CD14-positive monocyte (primary cell): ENCODE measurements around the gene LUC7L. TPM values are rescaled to one million over a fixed set of nuclear protein-coding genes. Genes with fewer than 3 reads are reported as not detected.

Experiments
- DNase-seq, 3 donors: peaks; one replicate each; pipeline ENCODE4 v3.0.0-alpha.2; 2011 to 2022
- H2AFZ ChIP-seq: 2 replicates; pipeline ENCODE4 v1.6.0; 2012; ENCODE audit warnings: mild to moderate bottlenecking, low read depth, low read length, inconsistent platforms; ENCODE audit not compliant: insufficient read depth, poor library complexity, severe bottlenecking
- H3K27ac ChIP-seq, 2 donors: 1 replicate in 1 of 2; 2 replicates in 1 of 2; pipeline ENCODE4 v1.5.1; 2012 to 2013; ENCODE audit warnings: low read length in 2 of 2, control low read depth in 1 of 2, inconsistent platforms in 1 of 2, low read depth in 1 of 2, mild to moderate bottlenecking in 1 of 2
- H3K27me3 ChIP-seq, 2 donors: one replicate each; pipeline versions ENCODE4 v1.6.0 to v1.6.1; 2011 to 2013; ENCODE audit warnings: low read length in 2 of 2; ENCODE audit not compliant: control insufficient read depth in 2 of 2, insufficient read depth in 2 of 2
- H3K36me3 ChIP-seq, 2 donors: replicated peaks in 1 of 2; 1 replicate in 1 of 2; 2 replicates in 1 of 2; pipeline versions ENCODE4 v1.5.1 to v1.6.1; 2012 to 2013; ENCODE audit warnings: low read length in 2 of 2, control low read depth in 1 of 2, inconsistent platforms in 1 of 2, mild to moderate bottlenecking in 1 of 2; ENCODE audit not compliant: insufficient read depth in 2 of 2, control insufficient read depth in 1 of 2
- H3K4me1 ChIP-seq, 2 donors: 1 replicate in 1 of 2; 2 replicates in 1 of 2; pipeline versions ENCODE4 v1.5.1 to v1.6.1; 2012 to 2013; ENCODE audit warnings: low read length in 2 of 2, control low read depth in 1 of 2, inconsistent platforms in 1 of 2, mild to moderate bottlenecking in 1 of 2, moderate library complexity in 1 of 2; ENCODE audit not compliant: insufficient read depth in 2 of 2, control insufficient read depth in 1 of 2
- H3K4me2 ChIP-seq: replicated peaks from 2 replicates; pipeline ENCODE3; 2012; ENCODE audit warnings: low read length, moderate library complexity, mild to moderate bottlenecking; ENCODE audit not compliant: poor library complexity, severe bottlenecking; ENCODE audit errors: extremely low read depth
- H3K4me3 ChIP-seq, 3 experiments: fragments of 200-600 bp in 1 of 3; sonication (generic) in 1 of 3; replicated peaks in 1 of 3; 1 replicate in 2 of 3; 2 replicates in 1 of 3; pipeline ENCODE4 v1.5.1; 2011 to 2013; ENCODE audit warnings: low read length in 3 of 3, mild to moderate bottlenecking in 3 of 3, control low read depth in 2 of 3, low read depth in 2 of 3, inconsistent platforms in 1 of 3, moderate library complexity in 1 of 3
- H3K79me2 ChIP-seq: 2 replicates; pipeline ENCODE4 v1.6.0; 2012; ENCODE audit warnings: mild to moderate bottlenecking, control low read depth, inconsistent platforms, low read length, moderate library complexity; ENCODE audit not compliant: insufficient read depth
- H3K9ac ChIP-seq: 2 replicates; pipeline ENCODE4 v1.6.0; 2017; ENCODE audit warnings: low read length, mild to moderate bottlenecking; ENCODE audit not compliant: insufficient read depth, poor library complexity, severe bottlenecking
- H3K9me3 ChIP-seq, 2 donors: replicated peaks in 1 of 2; 1 replicate in 1 of 2; 2 replicates in 1 of 2; pipeline versions ENCODE4 v1.5.1 to v1.6.1; 2012 to 2013; ENCODE audit warnings: low read length in 2 of 2, control low read depth in 1 of 2; ENCODE audit not compliant: control insufficient read depth in 1 of 2, insufficient read depth in 1 of 2
- H4K20me1 ChIP-seq: 2 replicates; pipeline ENCODE4 v1.6.0; 2012; ENCODE audit warnings: mild to moderate bottlenecking, low read length, control low read depth, moderate library complexity; ENCODE audit not compliant: insufficient read depth
- H3K27ac Mint-ChIP-seq, 7 donors: one replicate each; pipeline ENCODE4 v1.8.0; 2020; ENCODE audit warnings: mild to moderate bottlenecking in 7 of 7, mixed read lengths in 7 of 7, moderate library complexity in 6 of 7, inconsistent platforms in 2 of 7
- H3K27me3 Mint-ChIP-seq, 3 donors: one replicate each; pipeline ENCODE4 v1.8.0; 2021 to 2022; ENCODE audit warnings: low read depth in 3 of 3, mild to moderate bottlenecking in 3 of 3, mixed read lengths in 3 of 3, moderate library complexity in 3 of 3, inconsistent platforms in 1 of 3
- H3K36me3 Mint-ChIP-seq, 2 donors: one replicate each; pipeline ENCODE4 v1.8.0; 2020; ENCODE audit warnings: mixed read lengths in 2 of 2, inconsistent platforms in 1 of 2, mild to moderate bottlenecking in 1 of 2
- H3K4me1 Mint-ChIP-seq: one replicate; pipeline ENCODE4 v1.8.0; 2020; ENCODE audit warnings: mild to moderate bottlenecking, mixed read lengths
- H3K4me3 Mint-ChIP-seq, 2 donors: one replicate each; pipeline ENCODE4 v1.8.0; 2020; ENCODE audit warnings: mild to moderate bottlenecking in 2 of 2, mixed read lengths in 2 of 2, moderate library complexity in 1 of 2
- H3K9me3 Mint-ChIP-seq, 7 donors: one replicate each; pipeline ENCODE4 v1.8.0; 2020 to 2022; ENCODE audit warnings: mixed read lengths in 7 of 7, mild to moderate bottlenecking in 6 of 7, moderate library complexity in 6 of 7, inconsistent platforms in 2 of 7
- WGBS: methylation state at CpG from one replicate; pipeline ENCODE4 v1.1.5; 2013; ENCODE audit warnings: missing lambda C conversion rate; ENCODE audit not compliant: insufficient coverage; 5-methylcytosine and 5-hydroxymethylcytosine counted together
- intact Hi-C, 2 donors: fragments of 100-400 bp; cut with micrococcal nuclease; formaldehyde crosslinking; loops; one replicate each; pipeline versions ENCODE4 v1.15.0 to v1.15.1; 2023
- polyA plus RNA-seq, 3 donors: library from polyadenylated mRNA; depleted of rRNA in 1 of 3; unstranded in 2 of 3; stranded (reverse) in 1 of 3; fragments of 300-500 nt in 2 of 3; fragments of >200 nt in 1 of 3; fragmentation: Illumina TruSeq in 2 of 3; gene quantifications; 1 replicate in 2 of 3; 2 replicates in 1 of 3; pipeline ENCODE4 v1.2.3, GENCODE V29; 2012 to 2021
- TF ChIP-seq, protein P1 (sequence below): fragments of 200-600 bp; IDR thresholded peaks from one replicate; pipeline ENCODE4 v1.8.0; 2022; ENCODE audit warnings: antibody characterized with exemption, mild to moderate bottlenecking

LUC7L gene
- polyA plus RNA-seq, 3 donors, result 4.0 to 109 (median 4.6) TPM

DNA sequence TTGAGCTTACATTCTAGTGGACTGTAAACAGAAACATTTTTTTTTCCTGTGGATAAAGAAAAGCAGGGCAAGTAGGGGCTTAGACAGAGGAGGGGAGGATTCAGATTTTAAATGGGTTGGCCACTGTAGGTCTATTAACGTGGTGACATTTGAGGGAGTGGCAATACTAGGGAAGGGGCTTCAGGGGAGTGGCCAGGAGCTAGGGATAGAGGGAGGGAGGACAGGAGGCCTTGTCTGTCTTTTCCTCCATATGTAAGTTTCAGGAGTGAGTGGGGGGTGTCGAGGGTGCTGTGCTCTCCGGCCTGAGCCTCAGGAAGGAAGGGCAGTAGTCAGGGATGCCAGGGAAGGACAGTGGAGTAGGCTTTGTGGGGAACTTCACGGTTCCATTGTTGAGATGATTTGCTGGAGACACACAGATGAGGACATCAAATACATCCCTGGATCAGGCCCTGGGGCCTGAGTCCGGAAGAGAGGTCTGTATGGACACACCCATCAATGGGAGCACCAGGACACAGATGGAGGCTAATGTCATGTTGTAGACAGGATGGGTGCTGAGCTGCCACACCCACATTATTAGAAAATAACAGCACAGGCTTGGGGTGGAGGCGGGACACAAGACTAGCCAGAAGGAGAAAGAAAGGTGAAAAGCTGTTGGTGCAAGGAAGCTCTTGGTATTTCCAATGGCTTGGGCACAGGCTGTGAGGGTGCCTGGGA is 70.0 kb downstream of the LUC7L start:
- Histone ChIP-seq H3K9me3 (peaks cover 0 to 3% of the 10 kb centered on the region in 2 donors), H3K4me2 (no peak overlapping the region), H2AFZ (no peak overlapping the region), H3K27ac (no peak overlapping the region), H3K27me3 (peaks cover 17 to 36% of the 10 kb centered on the region in 2 donors), H4K20me1 (no peaks in the 10 kb centered on the region), H3K4me1 (peaks cover 7% of the 10 kb centered on the region in 2 donors), H3K79me2 (no peaks in the 10 kb centered on the region), H3K4me3 (no peak overlapping the region), H3K9ac (no peak overlapping the region), H3K36me3 (no peaks in the 10 kb centered on the region)
- intact Hi-C loops, result no loop called here
- 80% methylated on average over 5 of the region's 6 CpGs for WGBS
- Mint-ChIP-seq H3K4me1 (peaks cover 7% of the 10 kb centered on the region), H3K9me3 (peaks cover 0 to 7% (median 2%) of the 10 kb centered on the region in 7 donors), H3K27me3 (peaks cover 55 to 71% (median 66%) of the 10 kb centered on the region in 3 donors), H3K27ac (peak overlapping the region in 1 of 7 donors; percentile 63), H3K36me3 (peaks cover 5% of the 10 kb centered on the region in 2 donors), H3K4me3 (peak overlapping the region in 1 of 2 donors; percentile 28)
- DNase-seq, result no peak
- TF ChIP-seq, protein P1, sequence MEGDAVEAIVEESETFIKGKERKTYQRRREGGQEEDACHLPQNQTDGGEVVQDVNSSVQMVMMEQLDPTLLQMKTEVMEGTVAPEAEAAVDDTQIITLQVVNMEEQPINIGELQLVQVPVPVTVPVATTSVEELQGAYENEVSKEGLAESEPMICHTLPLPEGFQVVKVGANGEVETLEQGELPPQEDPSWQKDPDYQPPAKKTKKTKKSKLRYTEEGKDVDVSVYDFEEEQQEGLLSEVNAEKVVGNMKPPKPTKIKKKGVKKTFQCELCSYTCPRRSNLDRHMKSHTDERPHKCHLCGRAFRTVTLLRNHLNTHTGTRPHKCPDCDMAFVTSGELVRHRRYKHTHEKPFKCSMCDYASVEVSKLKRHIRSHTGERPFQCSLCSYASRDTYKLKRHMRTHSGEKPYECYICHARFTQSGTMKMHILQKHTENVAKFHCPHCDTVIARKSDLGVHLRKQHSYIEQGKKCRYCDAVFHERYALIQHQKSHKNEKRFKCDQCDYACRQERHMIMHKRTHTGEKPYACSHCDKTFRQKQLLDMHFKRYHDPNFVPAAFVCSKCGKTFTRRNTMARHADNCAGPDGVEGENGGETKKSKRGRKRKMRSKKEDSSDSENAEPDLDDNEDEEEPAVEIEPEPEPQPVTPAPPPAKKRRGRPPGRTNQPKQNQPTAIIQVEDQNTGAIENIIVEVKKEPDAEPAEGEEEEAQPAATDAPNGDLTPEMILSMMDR, result no peak

- Histone ChIP-seq H3K36me3 (no peaks in the 10 kb centered on the region), H3K79me2 (no peaks in the 10 kb centered on the region), H3K4me1 (peaks cover 9% of the 10 kb centered on the region in 2 donors), H2AFZ (peak overlapping the region; percentile 74), H3K4me2 (peak overlapping the region; percentile 80), H3K27ac (no peak overlapping the region), H3K9me3 (peaks cover 0 to 3% of the 10 kb centered on the region in 2 donors), H3K9ac (peak overlapping the region; percentile 53), H3K4me3 (peak overlapping the region in 1 of 3 experiments; percentile 72), H3K27me3 (peaks cover 18 to 40% of the 10 kb centered on the region in 2 donors), H4K20me1 (no peaks in the 10 kb centered on the region)
- peaks cover 5% of the 10 kb centered on the region in 2 donors for H3K36me3 Mint-ChIP-seq
- peaks cover 60 to 76% (median 60%) of the 10 kb centered on the region in 3 donors for H3K27me3 Mint-ChIP-seq
- H3K4me1 Mint-ChIP-seq, result peaks cover 8% of the 10 kb centered on the region
- 64% methylated on average over 5 of the region's 7 CpGs for WGBS
- no peak overlapping the region for H3K27ac Mint-ChIP-seq
- no peak for DNase-seq
- intact Hi-C loops, result no loop called here
- H3K4me3 Mint-ChIP-seq, result peak overlapping the region; percentile 69 to 91
- TF ChIP-seq, protein P1, result no peak
- H3K9me3 Mint-ChIP-seq, result peaks cover 0 to 5% (median 3%) of the 10 kb centered on the region in 7 donors
Observed at GRCh38 chr16:155031-155398, 74.2 kb downstream of the LUC7L start.
